ENCODE data around the gene EIF5. TPM values are rescaled to one million over a fixed set of nuclear protein-coding genes. Genes with fewer than 3 reads are reported as not detected.

EIF5 gene
- total RNA-seq, 1 donor from 2014 or later = 228 TPM

- no peak for DNase-seq (ENCODE audit: low spot score)
- H3K4me3 Mint-ChIP-seq (ENCODE audit: unreplicated experiment) = no peak overlapping the region
- peaks cover 6% of the 10 kb centered on the region for H3K36me3 Mint-ChIP-seq (ENCODE audit: low read depth, unreplicated experiment)
- H3K27ac Mint-ChIP-seq (ENCODE audit: unreplicated experiment) = no peak overlapping the region
- TF ChIP-seq CTCF (IDR thresholded peaks at IDR 0.05; ENCODE audit: unreplicated experiment) = no peak
- H3K4me1 Mint-ChIP-seq (ENCODE audit: unreplicated experiment) = no peaks in the 10 kb centered on the region
- H3K9me3 Mint-ChIP-seq (ENCODE audit: unreplicated experiment) = peaks cover 14% of the 10 kb centered on the region
- H3K27me3 Mint-ChIP-seq (ENCODE audit: unreplicated experiment) = peaks cover 3% of the 10 kb centered on the region
These were observed 28.7 kb downstream of the EIF5 start for GRCh38 chr14:103362780-103363179.

GRCh38 chr14:103366741-103367140, 32.7 kb downstream of the EIF5 start:
- DNase-seq (ENCODE audit: low spot score) = no peak
- Mint-ChIP-seq H3K27me3 (ENCODE audit: unreplicated experiment) (peaks cover 3% of the 10 kb centered on the region), H3K9me3 (ENCODE audit: unreplicated experiment) (peaks cover 14% of the 10 kb centered on the region)

GRCh38 chr14:103367995-103368394, 34.0 kb downstream of the EIF5 start:
- no peak for TF ChIP-seq CTCF (IDR thresholded peaks at IDR 0.05; ENCODE audit: unreplicated experiment)
- Mint-ChIP-seq H3K4me1 (ENCODE audit: unreplicated experiment) (no peaks in the 10 kb centered on the region), H3K36me3 (ENCODE audit: low read depth, unreplicated experiment) (peaks cover 6% of the 10 kb centered on the region), H3K9me3 (ENCODE audit: unreplicated experiment) (peaks cover 7% of the 10 kb centered on the region), H3K4me3 (ENCODE audit: unreplicated experiment) (no peak overlapping the region), H3K27ac (ENCODE audit: unreplicated experiment) (no peak overlapping the region), H3K27me3 (ENCODE audit: unreplicated experiment) (peaks cover 3% of the 10 kb centered on the region)
- DNase-seq (ENCODE audit: low spot score) = no peak

More at GRCh38 chr14:103366741-103367140, 32.7 kb downstream of the EIF5 start:
- H3K4me3 Mint-ChIP-seq (ENCODE audit: unreplicated experiment) = no peak overlapping the region
- no peak overlapping the region for H3K27ac Mint-ChIP-seq (ENCODE audit: unreplicated experiment)
- no peaks in the 10 kb centered on the region for H3K4me1 Mint-ChIP-seq (ENCODE audit: unreplicated experiment)
- no peak for TF ChIP-seq CTCF (IDR thresholded peaks at IDR 0.05; ENCODE audit: unreplicated experiment)
- peaks cover 6% of the 10 kb centered on the region for H3K36me3 Mint-ChIP-seq (ENCODE audit: low read depth, unreplicated experiment)

- H3K36me3 Mint-ChIP-seq (ENCODE audit: low read depth, unreplicated experiment) = no peaks in the 10 kb centered on the region
- H3K9me3 Mint-ChIP-seq (ENCODE audit: unreplicated experiment) = no peaks in the 10 kb centered on the region
- no peak for DNase-seq (ENCODE audit: low spot score)
- H3K4me3 Mint-ChIP-seq (ENCODE audit: unreplicated experiment) = no peak overlapping the region
- H3K27me3 Mint-ChIP-seq (ENCODE audit: unreplicated experiment) = peaks cover 5% of the 10 kb centered on the region
- no peak overlapping the region for H3K27ac Mint-ChIP-seq (ENCODE audit: unreplicated experiment)
- TF ChIP-seq CTCF (IDR thresholded peaks at IDR 0.05; ENCODE audit: unreplicated experiment) = no peak
- no peaks in the 10 kb centered on the region for H3K4me1 Mint-ChIP-seq (ENCODE audit: unreplicated experiment)
These were observed 36.0 kb downstream of the EIF5 start for GRCh38 chr14:103370087-103370486.

GRCh38 chr14:103372017-103372416, 38.0 kb downstream of the EIF5 start:
- H3K27ac Mint-ChIP-seq (ENCODE audit: unreplicated experiment) = no peak overlapping the region
- H3K36me3 Mint-ChIP-seq (ENCODE audit: low read depth, unreplicated experiment) = no peaks in the 10 kb centered on the region
- no peak for TF ChIP-seq CTCF (IDR thresholded peaks at IDR 0.05; ENCODE audit: unreplicated experiment)
- H3K9me3 Mint-ChIP-seq (ENCODE audit: unreplicated experiment) = no peaks in the 10 kb centered on the region
- no peak overlapping the region for H3K4me3 Mint-ChIP-seq (ENCODE audit: unreplicated experiment)
- no peaks in the 10 kb centered on the region for H3K4me1 Mint-ChIP-seq (ENCODE audit: unreplicated experiment)
- H3K27me3 Mint-ChIP-seq (ENCODE audit: unreplicated experiment) = peaks cover 2% of the 10 kb centered on the region
- no peak for DNase-seq (ENCODE audit: low spot score)
